ENCODE measurements around the gene UNC5C. TPM values are rescaled to one million over a fixed set of nuclear protein-coding genes. Genes with fewer than 3 reads are reported as not detected.

The UNC5C gene
- total and polyA plus RNA-seq, 10 of the 15 experiments (the other 5 are each of a cell fraction or from before 2014, with no cell fraction given) = 0.02 to 2.0 (median 0.15) TPM; not detected in 1

DNA sequence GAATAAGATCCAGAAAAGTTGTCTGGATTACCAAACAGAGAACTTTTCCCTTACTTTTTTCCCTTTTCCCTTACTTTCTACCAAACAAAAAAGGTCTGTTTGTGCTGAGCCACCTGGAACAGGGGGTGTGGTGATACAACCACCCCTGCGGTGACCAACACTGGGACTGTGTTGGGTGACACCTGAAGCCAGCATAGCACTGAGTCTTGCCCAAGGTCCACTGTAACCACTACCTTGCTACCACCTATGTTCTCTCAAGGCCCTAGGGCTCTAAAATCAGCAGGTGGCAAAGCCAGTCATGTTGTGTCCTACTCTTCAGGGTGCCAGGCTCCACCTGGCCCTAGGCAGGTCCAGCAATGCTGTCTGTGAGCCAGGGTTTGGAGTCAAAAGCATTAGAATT, 22.8 kb upstream of the UNC5C start:
- H3K79me2 ChIP-seq (ENCODE audit: control insufficient read depth, insufficient read depth, low read length) = no peaks in the 10 kb centered on the region
- ChIA-PET SMC1A (ENCODE audit: uncharacterized antibody, unreplicated experiment) (no interaction called here), RAD21 (ENCODE audit: unreplicated experiment) (no interaction called here), POLR2A (no interaction called here), CTCF (no interaction called here)
- DNase-seq (ENCODE audit: low read depth, low spot score) (no peak), ATAC-seq (no peak), FAIRE-seq (no peak)
- H3K9ac ChIP-seq (ENCODE audit: control insufficient read depth, insufficient read depth, low read length) = no peak overlapping the region
- no peaks in the 10 kb centered on the region for H4K20me1 ChIP-seq (ENCODE audit: control insufficient read depth, insufficient read depth)
- H3K4me3 ChIP-seq = no peak overlapping the region
- no peak overlapping the region for H3K4me2 ChIP-seq (ENCODE audit: control insufficient read depth, insufficient read depth)
- H3K4me1 ChIP-seq (ENCODE audit: control insufficient read depth, insufficient read depth, low read length) = no peaks in the 10 kb centered on the region
- no peak for TF ChIP-seq SPI1 (IDR thresholded peaks at IDR 0.05; ENCODE audit: borderline replicate concordance, insufficient read depth, low read depth, low read length)
- H3K9me3 ChIP-seq (replicated peaks; ENCODE audit: control insufficient read depth, insufficient read depth, low read length) = no peaks in the 10 kb centered on the region
- no peaks in the 10 kb centered on the region for H3K36me3 ChIP-seq (ENCODE audit: control insufficient read depth in 2 of 2, insufficient read depth in 2 of 2, low read length in 1 of 2)
- in situ Hi-C loops (cut with MboI) = no loop called here
- no peak overlapping the region for H2AFZ ChIP-seq (ENCODE audit: control insufficient read depth, low read depth, low read length)
- no peak overlapping the region for H3K27ac ChIP-seq (ENCODE audit: control insufficient read depth, insufficient read depth)
- intact Hi-C loops (cut with micrococcal nuclease; ENCODE audit: unreplicated experiment) = no loop called here
- no peaks in the 10 kb centered on the region for H3K27me3 ChIP-seq (replicated peaks in 1 of 2; ENCODE audit: control insufficient read depth in 2 of 2, insufficient read depth in 2 of 2, low read length in 1 of 2)
- no TSS peak for BruUV-seq (replicated peaks)
- WGBS (ENCODE audit: insufficient coverage, insufficient replicate concordance, low lambda C conversion rate, missing lambda C conversion rate) = 50% methylated on average over 1 of the region's 1 CpG

DNA sequence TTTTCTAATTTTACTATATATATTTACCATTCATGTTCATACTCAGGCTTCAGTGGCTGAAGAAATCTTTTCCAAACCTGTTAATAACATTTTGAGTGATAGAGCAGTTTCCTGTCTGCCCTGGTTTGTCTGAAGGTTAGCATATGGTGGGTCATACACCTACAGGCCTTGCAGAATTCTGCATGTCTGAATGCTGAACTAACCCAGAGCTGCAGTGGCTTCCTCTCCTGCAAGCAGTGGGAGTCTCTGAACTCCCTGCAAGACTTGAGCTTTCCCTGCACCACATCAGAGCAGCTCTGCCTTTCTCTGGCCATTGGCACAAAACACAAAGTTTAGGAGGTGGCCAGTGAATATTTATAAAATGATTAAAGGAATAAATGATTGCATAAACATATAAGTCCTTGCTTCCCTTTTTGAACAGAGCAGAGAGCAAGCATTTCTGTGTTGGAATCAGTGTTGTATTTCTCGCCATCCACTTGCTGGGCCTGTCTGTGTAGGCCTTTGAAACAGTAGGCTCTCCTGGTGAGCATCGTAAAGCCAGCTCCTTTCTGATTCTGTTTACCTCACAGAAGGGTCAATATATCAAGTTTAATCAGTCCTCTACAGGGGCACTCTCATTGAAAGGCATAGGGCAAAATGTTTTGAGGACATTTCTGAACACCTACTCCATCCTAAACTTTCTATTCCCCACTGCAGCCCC, 15.0 kb upstream of the UNC5C start:
- Histone ChIP-seq H4K20me1 (ENCODE audit: control insufficient read depth, insufficient read depth) (no peaks in the 10 kb centered on the region), H3K4me1 (ENCODE audit: control insufficient read depth, insufficient read depth, low read length) (no peaks in the 10 kb centered on the region), H3K79me2 (ENCODE audit: control insufficient read depth, insufficient read depth, low read length) (no peaks in the 10 kb centered on the region), H3K27ac (ENCODE audit: control insufficient read depth, insufficient read depth) (no peak overlapping the region), H3K27me3 (replicated peaks in 1 of 2; ENCODE audit: control insufficient read depth in 2 of 2, insufficient read depth in 2 of 2, low read length in 1 of 2) (no peaks in the 10 kb centered on the region), H3K4me3 (no peak overlapping the region), H2AFZ (ENCODE audit: control insufficient read depth, low read depth, low read length) (no peak overlapping the region), H3K36me3 (ENCODE audit: control insufficient read depth in 2 of 2, insufficient read depth in 2 of 2, low read length in 1 of 2) (no peaks in the 10 kb centered on the region), H3K4me2 (ENCODE audit: control insufficient read depth, insufficient read depth) (no peak overlapping the region), H3K9me3 (replicated peaks; ENCODE audit: control insufficient read depth, insufficient read depth, low read length) (no peaks in the 10 kb centered on the region), H3K9ac (ENCODE audit: control insufficient read depth, insufficient read depth, low read length) (no peak overlapping the region)
- POLR2A ChIA-PET = no interaction called here
- peak; percentile 62 for ATAC-seq
- 5% methylated on average over 2 of the region's 2 CpGs for WGBS (ENCODE audit: insufficient coverage, insufficient replicate concordance, low lambda C conversion rate, missing lambda C conversion rate)
- no peak for DNase-seq (ENCODE audit: low read depth, low spot score)
- RAD21 ChIA-PET (ENCODE audit: unreplicated experiment) = no interaction called here
- BruUV-seq (replicated peaks) = no TSS peak
- intact Hi-C loops (cut with micrococcal nuclease; ENCODE audit: unreplicated experiment) (no loop called here), in situ Hi-C loops (cut with MboI) (no loop called here)
- TF ChIP-seq, protein P1, sequence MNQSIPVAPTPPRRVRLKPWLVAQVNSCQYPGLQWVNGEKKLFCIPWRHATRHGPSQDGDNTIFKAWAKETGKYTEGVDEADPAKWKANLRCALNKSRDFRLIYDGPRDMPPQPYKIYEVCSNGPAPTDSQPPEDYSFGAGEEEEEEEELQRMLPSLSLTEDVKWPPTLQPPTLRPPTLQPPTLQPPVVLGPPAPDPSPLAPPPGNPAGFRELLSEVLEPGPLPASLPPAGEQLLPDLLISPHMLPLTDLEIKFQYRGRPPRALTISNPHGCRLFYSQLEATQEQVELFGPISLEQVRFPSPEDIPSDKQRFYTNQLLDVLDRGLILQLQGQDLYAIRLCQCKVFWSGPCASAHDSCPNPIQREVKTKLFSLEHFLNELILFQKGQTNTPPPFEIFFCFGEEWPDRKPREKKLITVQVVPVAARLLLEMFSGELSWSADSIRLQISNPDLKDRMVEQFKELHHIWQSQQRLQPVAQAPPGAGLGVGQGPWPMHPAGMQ (IDR thresholded peaks at IDR 0.05; ENCODE audit: borderline replicate concordance) = no peak
- TF ChIP-seq CBX3 (IDR thresholded peaks at IDR 0.05; ENCODE audit: borderline replicate concordance, low read depth) (no peak), ZNF207 (IDR thresholded peaks at IDR 0.05; ENCODE audit: borderline replicate concordance) (no peak), YY1 (IDR thresholded peaks at IDR 0.05; ENCODE audit: low read depth, low read length) (no peak), BCL11A (IDR thresholded peaks at IDR 0.05; ENCODE audit: low read depth, low read length) (no peak), SREBF1 (IDR thresholded peaks at IDR 0.05; ENCODE audit: low read length) (no peak)
- TF ChIP-seq, protein P2, sequence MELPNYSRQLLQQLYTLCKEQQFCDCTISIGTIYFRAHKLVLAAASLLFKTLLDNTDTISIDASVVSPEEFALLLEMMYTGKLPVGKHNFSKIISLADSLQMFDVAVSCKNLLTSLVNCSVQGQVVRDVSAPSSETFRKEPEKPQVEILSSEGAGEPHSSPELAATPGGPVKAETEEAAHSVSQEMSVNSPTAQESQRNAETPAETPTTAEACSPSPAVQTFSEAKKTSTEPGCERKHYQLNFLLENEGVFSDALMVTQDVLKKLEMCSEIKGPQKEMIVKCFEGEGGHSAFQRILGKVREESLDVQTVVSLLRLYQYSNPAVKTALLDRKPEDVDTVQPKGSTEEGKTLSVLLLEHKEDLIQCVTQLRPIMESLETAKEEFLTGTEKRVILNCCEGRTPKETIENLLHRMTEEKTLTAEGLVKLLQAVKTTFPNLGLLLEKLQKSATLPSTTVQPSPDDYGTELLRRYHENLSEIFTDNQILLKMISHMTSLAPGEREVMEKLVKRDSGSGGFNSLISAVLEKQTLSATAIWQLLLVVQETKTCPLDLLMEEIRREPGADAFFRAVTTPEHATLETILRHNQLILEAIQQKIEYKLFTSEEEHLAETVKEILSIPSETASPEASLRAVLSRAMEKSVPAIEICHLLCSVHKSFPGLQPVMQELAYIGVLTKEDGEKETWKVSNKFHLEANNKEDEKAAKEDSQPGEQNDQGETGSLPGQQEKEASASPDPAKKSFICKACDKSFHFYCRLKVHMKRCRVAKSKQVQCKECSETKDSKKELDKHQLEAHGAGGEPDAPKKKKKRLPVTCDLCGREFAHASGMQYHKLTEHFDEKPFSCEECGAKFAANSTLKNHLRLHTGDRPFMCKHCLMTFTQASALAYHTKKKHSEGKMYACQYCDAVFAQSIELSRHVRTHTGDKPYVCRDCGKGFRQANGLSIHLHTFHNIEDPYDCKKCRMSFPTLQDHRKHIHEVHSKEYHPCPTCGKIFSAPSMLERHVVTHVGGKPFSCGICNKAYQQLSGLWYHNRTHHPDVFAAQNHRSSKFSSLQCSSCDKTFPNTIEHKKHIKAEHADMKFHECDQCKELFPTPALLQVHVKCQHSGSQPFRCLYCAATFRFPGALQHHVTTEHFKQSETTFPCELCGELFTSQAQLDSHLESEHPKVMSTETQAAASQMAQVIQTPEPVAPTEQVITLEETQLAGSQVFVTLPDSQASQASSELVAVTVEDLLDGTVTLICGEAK (IDR thresholded peaks at IDR 0.05; ENCODE audit: borderline replicate concordance) = no peak
- TF ChIP-seq, protein P3, sequence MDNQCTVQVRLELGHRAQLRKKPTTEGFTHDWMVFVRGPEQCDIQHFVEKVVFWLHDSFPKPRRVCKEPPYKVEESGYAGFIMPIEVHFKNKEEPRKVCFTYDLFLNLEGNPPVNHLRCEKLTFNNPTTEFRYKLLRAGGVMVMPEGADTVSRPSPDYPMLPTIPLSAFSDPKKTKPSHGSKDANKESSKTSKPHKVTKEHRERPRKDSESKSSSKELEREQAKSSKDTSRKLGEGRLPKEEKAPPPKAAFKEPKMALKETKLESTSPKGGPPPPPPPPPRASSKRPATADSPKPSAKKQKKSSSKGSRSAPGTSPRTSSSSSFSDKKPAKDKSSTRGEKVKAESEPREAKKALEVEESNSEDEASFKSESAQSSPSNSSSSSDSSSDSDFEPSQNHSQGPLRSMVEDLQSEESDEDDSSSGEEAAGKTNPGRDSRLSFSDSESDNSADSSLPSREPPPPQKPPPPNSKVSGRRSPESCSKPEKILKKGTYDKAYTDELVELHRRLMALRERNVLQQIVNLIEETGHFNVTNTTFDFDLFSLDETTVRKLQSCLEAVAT (IDR thresholded peaks at IDR 0.05) = no peak
- no peak for FAIRE-seq
- CTCF ChIA-PET = no interaction called here
- SMC1A ChIA-PET (ENCODE audit: uncharacterized antibody, unreplicated experiment) = no interaction called here

Measured in GM12878 (cell line).